ENCODE results near the gene CMC2.

The CMC2 gene

GRCh38 chr16:81006813-81007695 lies at the start of gene CMC2, which contains the start of gene CENPN:
TSS of gene CMC2 (minus strand) at chr16:81006885. CDS start at chr16:80997394, 9,491 bp downstream.
TSS of gene CENPN (plus strand) at chr16:81007214. CDS start at chr16:81011940, 4,726 bp downstream.
- peak; percentile 84 to 93 (median 91) for DNase-seq (ENCODE audit: low read depth in 2 of 3, low spot score in 2 of 3)

- DNase-seq (ENCODE audit: low read depth in 2 of 3, low spot score in 2 of 3) = no peak
Measured at GRCh38 chr16:81053761-81054160, 47.1 kb upstream of the CMC2 start.

GRCh38 chr16:81042821-81043220 lies 36.1 kb upstream of the CMC2 start:
- DNase-seq (ENCODE audit: low read depth in 2 of 3, low spot score in 2 of 3) = no peak

GRCh38 chr16:81041696-81042095 lies 35.0 kb upstream of the CMC2 start:
- DNase-seq (ENCODE audit: low read depth in 2 of 3, low spot score in 2 of 3) = no peak

- DNase-seq (ENCODE audit: low read depth in 2 of 3, low spot score in 2 of 3) = no peak
Measured at GRCh38 chr16:81040842-81041241, 34.2 kb upstream of the CMC2 start.

GRCh38 chr16:81040131-81040530 lies 33.4 kb upstream of the CMC2 start:
- DNase-seq (ENCODE audit: low read depth in 2 of 3, low spot score in 2 of 3) = no peak

- no peak for DNase-seq (ENCODE audit: low read depth in 2 of 3, low spot score in 2 of 3)
Measured at GRCh38 chr16:81036751-81037350, 30.2 kb upstream of the CMC2 start.

GRCh38 chr16:81035975-81036750 lies 29.5 kb upstream of the CMC2 start:
- peak in 2 of 3 experiments; percentile 12 to 16 for DNase-seq (ENCODE audit: low read depth in 2 of 3, low spot score in 2 of 3)

GRCh38 chr16:81035398-81035974 lies 28.8 kb upstream of the CMC2 start, which contains the start of gene ATMIN:
TSS of gene ATMIN (plus strand) at chr16:81035842. CDS start at chr16:81035871, 29 bp downstream.
- peak; percentile 62 to 74 (median 73) for DNase-seq (ENCODE audit: low read depth in 2 of 3, low spot score in 2 of 3)

GRCh38 chr16:81029930-81030604 lies 23.4 kb upstream of the CMC2 start:
- DNase-seq (ENCODE audit: low read depth in 2 of 3, low spot score in 2 of 3) = no peak

GRCh38 chr16:81026429-81026828 lies 19.7 kb upstream of the CMC2 start:
- DNase-seq (ENCODE audit: low read depth in 2 of 3, low spot score in 2 of 3) = no peak

GRCh38 chr16:81018496-81018895 lies 11.8 kb upstream of the CMC2 start:
- no peak for DNase-seq (ENCODE audit: low read depth in 2 of 3, low spot score in 2 of 3)

- no peak for DNase-seq (ENCODE audit: low read depth in 2 of 3, low spot score in 2 of 3)
Measured at GRCh38 chr16:81014672-81015071, 8.0 kb upstream of the CMC2 start.

- DNase-seq (ENCODE audit: low read depth in 2 of 3, low spot score in 2 of 3) = no peak
Measured at GRCh38 chr16:81012974-81013373, 6.3 kb upstream of the CMC2 start.

- DNase-seq (ENCODE audit: low read depth in 2 of 3, low spot score in 2 of 3) = no peak
Measured at GRCh38 chr16:81008505-81008789, 1.8 kb upstream of the CMC2 start.

GRCh38 chr16:81006211-81006812 lies 373 bp downstream of the CMC2 start:
- peak; percentile 55 to 61 (median 56) for DNase-seq (ENCODE audit: low read depth in 2 of 3, low spot score in 2 of 3)

- DNase-seq (ENCODE audit: low read depth in 2 of 3, low spot score in 2 of 3) = no peak
Measured at GRCh38 chr16:81005610-81006161, 999 bp downstream of the CMC2 start.

GRCh38 chr16:81004646-81005353 lies 1.9 kb downstream of the CMC2 start:
- no peak for DNase-seq (ENCODE audit: low read depth in 2 of 3, low spot score in 2 of 3)
